CD4-positive, alpha-beta T cell treated with Interleukin-2 at 100 ng/mL for 4 hours (primary cell): ENCODE results near the gene SEC24C.
"Not testable (repeated sequence)": the region's sequence is repeated elsewhere in the genome, so short reads cannot be mapped to it uniquely, and the experiment has no call there.

ENCODE experiments used
- DNase-seq: peaks from one replicate; pipeline ENCODE4 v3.0.0-alpha.2; 2020; ENCODE audit warnings: low spot score

The SEC24C gene

GRCh38 chr10:73731588-73732375 is 12.4 kb upstream of the SEC24C start:
- no peak for DNase-seq

- DNase-seq = no peak
Measured at GRCh38 chr10:73732426-73732825, 11.7 kb upstream of the SEC24C start.

- no peak for DNase-seq
Measured at GRCh38 chr10:73732931-73733623, 11.1 kb upstream of the SEC24C start.

GRCh38 chr10:73734028-73734720 is 10.0 kb upstream of the SEC24C start:
- no peak for DNase-seq

GRCh38 chr10:73734796-73735305 is 9.3 kb upstream of the SEC24C start:
- DNase-seq = no peak

- not testable (repeated sequence) for DNase-seq
Measured at GRCh38 chr10:73740501-73741254, 3.5 kb upstream of the SEC24C start.

GRCh38 chr10:73742454-73742734 is 1.8 kb upstream of the SEC24C start:
- DNase-seq = no peak

- no peak for DNase-seq
Measured at GRCh38 chr10:73743327-73743904, 756 bp upstream of the SEC24C start.

GRCh38 chr10:73744664-73744975 is 448 bp downstream of the SEC24C start:
- peak; percentile 46 for DNase-seq

- DNase-seq = no peak
Measured at GRCh38 chr10:73746721-73747120, 2.5 kb downstream of the SEC24C start.

GRCh38 chr10:73750819-73751218 is 6.6 kb downstream of the SEC24C start:
- no peak for DNase-seq

GRCh38 chr10:73756183-73756582 is 12.0 kb downstream of the SEC24C start:
- DNase-seq = no peak

- no peak for DNase-seq
Measured at GRCh38 chr10:73758704-73759511, 14.7 kb downstream of the SEC24C start.

- DNase-seq = peak; percentile 69
Measured at GRCh38 chr10:73759512-73760115, 15.4 kb downstream of the SEC24C start.

GRCh38 chr10:73761781-73762180 is 17.6 kb downstream of the SEC24C start:
- no peak for DNase-seq

GRCh38 chr10:73762915-73763314 is 18.7 kb downstream of the SEC24C start:
- DNase-seq = no peak

GRCh38 chr10:73763343-73763742 is 19.2 kb downstream of the SEC24C start:
- peak; percentile 57 for DNase-seq

GRCh38 chr10:73765066-73765465 is 20.9 kb downstream of the SEC24C start:
- no peak for DNase-seq

GRCh38 chr10:73768881-73769280 is 24.7 kb downstream of the SEC24C start:
- DNase-seq = peak; percentile 66

- no peak for DNase-seq
Measured at GRCh38 chr10:73769396-73769795, 25.2 kb downstream of the SEC24C start.
